Measurements from ENCODE around the gene DNM3. TPM values are rescaled to one million over a fixed set of nuclear protein-coding genes. Genes with fewer than 3 reads are reported as not detected.
A peak's percentile ranks its signal among the peaks of the same experiment; 100 is the strongest.

Gene DNM3
- total RNA-seq, 1 donor, result 0.72 TPM

- Histone ChIP-seq H3K27me3 (ENCODE audit: insufficient read depth, low read length) (no peaks in the 10 kb centered on the region), H3K9me3 (ENCODE audit: low read depth, low read length) (no peaks in the 10 kb centered on the region), H3K79me2 (ENCODE audit: insufficient read depth, low read length) (no peaks in the 10 kb centered on the region), H2AFZ (ENCODE audit: low read length) (no peak overlapping the region), H3K4me1 (ENCODE audit: insufficient read depth, low read length) (peaks cover 8% of the 10 kb centered on the region), H3K4me3 (ENCODE audit: insufficient read depth, low read length) (no peak overlapping the region), H3K4me2 (ENCODE audit: insufficient read depth, low read length) (no peak overlapping the region), H3K36me3 (ENCODE audit: insufficient read depth, low read length) (no peaks in the 10 kb centered on the region), H4K20me1 (ENCODE audit: insufficient read depth, low read length) (no peaks in the 10 kb centered on the region), H3K27ac (ENCODE audit: low read depth, low read length) (no peak overlapping the region)
- no peak for DNase-seq (ENCODE audit: insufficient read length, low spot score, missing footprints)
- TF ChIP-seq, protein P1, sequence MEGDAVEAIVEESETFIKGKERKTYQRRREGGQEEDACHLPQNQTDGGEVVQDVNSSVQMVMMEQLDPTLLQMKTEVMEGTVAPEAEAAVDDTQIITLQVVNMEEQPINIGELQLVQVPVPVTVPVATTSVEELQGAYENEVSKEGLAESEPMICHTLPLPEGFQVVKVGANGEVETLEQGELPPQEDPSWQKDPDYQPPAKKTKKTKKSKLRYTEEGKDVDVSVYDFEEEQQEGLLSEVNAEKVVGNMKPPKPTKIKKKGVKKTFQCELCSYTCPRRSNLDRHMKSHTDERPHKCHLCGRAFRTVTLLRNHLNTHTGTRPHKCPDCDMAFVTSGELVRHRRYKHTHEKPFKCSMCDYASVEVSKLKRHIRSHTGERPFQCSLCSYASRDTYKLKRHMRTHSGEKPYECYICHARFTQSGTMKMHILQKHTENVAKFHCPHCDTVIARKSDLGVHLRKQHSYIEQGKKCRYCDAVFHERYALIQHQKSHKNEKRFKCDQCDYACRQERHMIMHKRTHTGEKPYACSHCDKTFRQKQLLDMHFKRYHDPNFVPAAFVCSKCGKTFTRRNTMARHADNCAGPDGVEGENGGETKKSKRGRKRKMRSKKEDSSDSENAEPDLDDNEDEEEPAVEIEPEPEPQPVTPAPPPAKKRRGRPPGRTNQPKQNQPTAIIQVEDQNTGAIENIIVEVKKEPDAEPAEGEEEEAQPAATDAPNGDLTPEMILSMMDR (IDR thresholded peaks at IDR 0.05; ENCODE audit: extremely low read depth, low read depth, low read length), result no peak
Observed at GRCh38 chr1:171809834-171810233, 31.5 kb upstream of the DNM3 start.

DNA sequence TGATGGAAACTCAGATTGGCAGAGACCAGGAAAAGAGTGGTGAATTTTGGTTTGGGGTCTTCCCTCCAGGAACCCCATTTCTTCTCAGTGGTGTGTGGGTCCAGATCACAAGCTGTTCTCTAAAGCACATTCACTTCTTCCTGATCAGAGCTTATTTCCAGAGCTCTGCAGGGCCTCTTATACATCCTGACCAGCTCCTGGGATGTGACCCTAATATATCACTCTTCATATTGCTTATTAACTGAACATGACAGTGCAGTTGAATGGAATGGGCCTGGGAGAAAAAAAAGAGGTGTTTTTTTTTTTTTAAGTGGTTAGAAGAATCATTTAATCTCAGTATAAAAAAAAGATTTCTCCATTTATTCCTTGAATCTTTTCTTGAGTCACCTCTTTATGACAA lies 29.6 kb upstream of the DNM3 start:
- H4K20me1 ChIP-seq (ENCODE audit: insufficient read depth, low read length), result no peaks in the 10 kb centered on the region
- TF ChIP-seq, protein P1 (IDR thresholded peaks at IDR 0.05; ENCODE audit: extremely low read depth, low read depth, low read length), result no peak
- no peaks in the 10 kb centered on the region for H3K36me3 ChIP-seq (ENCODE audit: insufficient read depth, low read length)
- DNase-seq (ENCODE audit: insufficient read length, low spot score, missing footprints), result no peak
- H2AFZ ChIP-seq (ENCODE audit: low read length), result no peak overlapping the region
- H3K9me3 ChIP-seq (ENCODE audit: low read depth, low read length), result no peaks in the 10 kb centered on the region
- no peak overlapping the region for H3K4me3 ChIP-seq (ENCODE audit: insufficient read depth, low read length)
- H3K4me1 ChIP-seq (ENCODE audit: insufficient read depth, low read length), result peaks cover 7% of the 10 kb centered on the region
- H3K79me2 ChIP-seq (ENCODE audit: insufficient read depth, low read length), result no peaks in the 10 kb centered on the region
- H3K27ac ChIP-seq (ENCODE audit: low read depth, low read length), result no peak overlapping the region
- H3K4me2 ChIP-seq (ENCODE audit: insufficient read depth, low read length), result no peak overlapping the region
- no peaks in the 10 kb centered on the region for H3K27me3 ChIP-seq (ENCODE audit: insufficient read depth, low read length)

DNA sequence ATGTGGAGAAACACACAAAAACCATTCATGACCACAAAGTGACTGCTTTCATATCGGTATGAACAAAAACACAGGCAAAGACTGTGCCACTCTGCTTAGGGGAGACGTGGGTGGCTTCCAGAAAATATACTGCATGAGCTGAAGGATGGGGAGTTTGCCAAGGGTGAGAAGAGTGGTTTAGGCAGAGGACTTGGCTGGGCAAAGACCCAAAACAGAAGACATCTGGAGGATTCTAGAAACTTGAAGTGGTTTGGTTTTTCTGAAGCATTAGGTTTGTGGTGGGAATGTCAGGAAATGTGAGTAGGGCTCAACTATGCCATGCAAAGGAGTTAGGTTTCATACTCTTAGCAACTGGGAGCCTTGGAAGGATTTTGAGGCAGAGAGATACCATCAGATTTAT lies 26.6 kb upstream of the DNM3 start:
- Histone ChIP-seq H2AFZ (ENCODE audit: low read length) (no peak overlapping the region), H3K36me3 (ENCODE audit: insufficient read depth, low read length) (no peaks in the 10 kb centered on the region), H3K4me3 (ENCODE audit: insufficient read depth, low read length) (no peak overlapping the region), H3K27me3 (ENCODE audit: insufficient read depth, low read length) (no peaks in the 10 kb centered on the region), H3K27ac (ENCODE audit: low read depth, low read length) (no peak overlapping the region), H3K79me2 (ENCODE audit: insufficient read depth, low read length) (no peaks in the 10 kb centered on the region), H3K9me3 (ENCODE audit: low read depth, low read length) (no peaks in the 10 kb centered on the region), H3K4me2 (ENCODE audit: insufficient read depth, low read length) (peak overlapping the region; percentile 49), H3K4me1 (ENCODE audit: insufficient read depth, low read length) (peaks cover 15% of the 10 kb centered on the region), H4K20me1 (ENCODE audit: insufficient read depth, low read length) (no peaks in the 10 kb centered on the region)
- no peak for DNase-seq (ENCODE audit: insufficient read length, low spot score, missing footprints)
- TF ChIP-seq, protein P1 (IDR thresholded peaks at IDR 0.05; ENCODE audit: extremely low read depth, low read depth, low read length), result no peak

GRCh38 chr1:171816300-171816901 lies 24.9 kb upstream of the DNM3 start:
- no peaks in the 10 kb centered on the region for H3K36me3 ChIP-seq (ENCODE audit: insufficient read depth, low read length)
- no peak overlapping the region for H3K4me3 ChIP-seq (ENCODE audit: insufficient read depth, low read length)
- no peak overlapping the region for H3K4me2 ChIP-seq (ENCODE audit: insufficient read depth, low read length)
- no peak overlapping the region for H3K27ac ChIP-seq (ENCODE audit: low read depth, low read length)
- TF ChIP-seq, protein P1 (IDR thresholded peaks at IDR 0.05; ENCODE audit: extremely low read depth, low read depth, low read length), result no peak
- H2AFZ ChIP-seq (ENCODE audit: low read length), result no peak overlapping the region
- H3K4me1 ChIP-seq (ENCODE audit: insufficient read depth, low read length), result peaks cover 15% of the 10 kb centered on the region
- no peaks in the 10 kb centered on the region for H3K9me3 ChIP-seq (ENCODE audit: low read depth, low read length)
- no peaks in the 10 kb centered on the region for H4K20me1 ChIP-seq (ENCODE audit: insufficient read depth, low read length)
- H3K79me2 ChIP-seq (ENCODE audit: insufficient read depth, low read length), result no peaks in the 10 kb centered on the region
- DNase-seq (ENCODE audit: insufficient read length, low spot score, missing footprints), result no peak
- no peaks in the 10 kb centered on the region for H3K27me3 ChIP-seq (ENCODE audit: insufficient read depth, low read length)

Data from osteoblast (primary cell).